ENCODE results near the gene TRIM49. TPM values are rescaled to one million over a fixed set of nuclear protein-coding genes. Genes with fewer than 3 reads are reported as not detected.

Gene TRIM49
- total RNA-seq: not detected in 2 replicates

GRCh38 chr11:89808475-89808874, at the start of gene TRIM49:
Gene TRIM49 (minus strand): TSS chr11:89808575. CDS start chr11:89804469, 4,106 bp downstream.

Other genes starting within 250 kb of the TRIM49 start
- not detected in 2 replicates for gene TRIM77, start 98.3 kb downstream of the TRIM49 start, total RNA-seq
- gene TRIM64B, start 69.9 kb upstream of the TRIM49 start, total RNA-seq: not detected in 2 replicates
- gene TRIM49D1, start 113.7 kb upstream of the TRIM49 start, total RNA-seq: not detected in 2 replicates
- not detected in 2 replicates for gene TRIM49D2, start 115.5 kb upstream of the TRIM49 start, total RNA-seq
- not detected in 2 replicates for gene TRIM64, start 157.5 kb upstream of the TRIM49 start, total RNA-seq
- not detected in 2 replicates for gene TRIM49C, start 222.5 kb upstream of the TRIM49 start, total RNA-seq

Measured in nasal cavity respiratory epithelium epithelial cell of viscerocranial mucosa (primary cell).